Forelimb muscle (tissue), 1 donor: Measurements from ENCODE around the gene CCDC141. TPM values are rescaled to one million over a fixed set of nuclear protein-coding genes. Genes with fewer than 3 reads are reported as not detected.

Experiments
- DNase-seq: peaks from one replicate; pipeline ENCODE4 v3.0.0-alpha.2; 2013; ENCODE audit warnings: low read depth
- polyA plus RNA-seq: library from polyadenylated mRNA; unstranded; fragments of 120-200 nt; gene quantifications from one replicate; pipeline ENCODE4 v1.2.1, GENCODE V29; 2013; ENCODE audit not compliant: insufficient read length

Gene CCDC141
- polyA plus RNA-seq, 1 donor = 79.4 TPM

- no peak for DNase-seq
Observed at GRCh38 chr2:178870703-178871102, 179.2 kb downstream of the CCDC141 start.

GRCh38 chr2:178865999-178866398 is 183.9 kb downstream of the CCDC141 start:
- DNase-seq = no peak

- DNase-seq = no peak
Observed at GRCh38 chr2:178865146-178865936, 184.6 kb downstream of the CCDC141 start.

GRCh38 chr2:178863856-178864620 is 185.9 kb downstream of the CCDC141 start:
- DNase-seq = no peak

GRCh38 chr2:178863130-178863855 is 186.6 kb downstream of the CCDC141 start:
- no peak for DNase-seq

GRCh38 chr2:178860551-178860950 is 189.4 kb downstream of the CCDC141 start:
- no peak for DNase-seq

GRCh38 chr2:178859730-178860129 is 190.2 kb downstream of the CCDC141 start:
- no peak for DNase-seq

GRCh38 chr2:178858896-178859625 is 190.9 kb downstream of the CCDC141 start:
- DNase-seq = no peak

- no peak for DNase-seq
Observed at GRCh38 chr2:178855151-178855550, 194.8 kb downstream of the CCDC141 start.

- no peak for DNase-seq
Observed at GRCh38 chr2:178848335-178848734, 201.6 kb downstream of the CCDC141 start.

- DNase-seq = no peak
Observed at GRCh38 chr2:178846458-178846802, 203.5 kb downstream of the CCDC141 start.

- peak; percentile 54 for DNase-seq
Observed at GRCh38 chr2:178845566-178846457, 204.1 kb downstream of the CCDC141 start.

GRCh38 chr2:178844701-178845100 is 205.2 kb downstream of the CCDC141 start:
- no peak for DNase-seq

GRCh38 chr2:178844269-178844668 is 205.7 kb downstream of the CCDC141 start:
- no peak for DNase-seq

GRCh38 chr2:178843697-178844096 is 206.2 kb downstream of the CCDC141 start:
- DNase-seq = no peak

GRCh38 chr2:178836807-178837206 is 213.1 kb downstream of the CCDC141 start:
- no peak for DNase-seq

- DNase-seq = no peak
Observed at GRCh38 chr2:178834086-178834485, 215.9 kb downstream of the CCDC141 start.

- no peak for DNase-seq
Observed at GRCh38 chr2:178833382-178833781, 216.6 kb downstream of the CCDC141 start.

GRCh38 chr2:178830451-178830850 is 219.5 kb downstream of the CCDC141 start:
- no peak for DNase-seq

- DNase-seq = no peak
Observed at GRCh38 chr2:178829981-178830380, 220.0 kb downstream of the CCDC141 start.
